ENCODE data around the gene AMMECR1. TPM values are rescaled to one million over a fixed set of nuclear protein-coding genes. Genes with fewer than 3 reads are reported as not detected.

AMMECR1 gene
- total RNA-seq, 4 donors from 2014 or later = 7.1 to 15.3 (median 11.0) TPM

- DNase-seq (ENCODE audit: low spot score in 2 of 2) = no peak
- TF ChIP-seq POLR2A (IDR thresholded peaks at IDR 0.05) (no peak), CTCF (IDR thresholded peaks at IDR 0.05) (no peak)
- no peak overlapping the region for H3K4me3 ChIP-seq (ENCODE audit: low read depth, poor library complexity, severe bottlenecking)
- intact Hi-C loops (cut with DNase I; ENCODE audit: low total_unique reads) = no loop called here
- WGBS, 2 donors = 67 to 81% methylated on average over 2 of the region's 2 CpGs
These were observed 136.3 kb downstream of the AMMECR1 start for GRCh38 chrX:110181459-110182137.

- H3K4me3 ChIP-seq (ENCODE audit: low read depth, poor library complexity, severe bottlenecking) = no peak overlapping the region
- intact Hi-C loops (cut with DNase I; ENCODE audit: low total_unique reads) = no loop called here
- no peak for DNase-seq (ENCODE audit: low spot score in 2 of 2)
- 39 to 53% methylated on average over 6 of the region's 6 CpGs for WGBS, 2 donors
- TF ChIP-seq POLR2A (IDR thresholded peaks at IDR 0.05) (no peak), CTCF (IDR thresholded peaks at IDR 0.05) (no peak)
These were observed 137.0 kb downstream of the AMMECR1 start for GRCh38 chrX:110180928-110181310.

DNA sequence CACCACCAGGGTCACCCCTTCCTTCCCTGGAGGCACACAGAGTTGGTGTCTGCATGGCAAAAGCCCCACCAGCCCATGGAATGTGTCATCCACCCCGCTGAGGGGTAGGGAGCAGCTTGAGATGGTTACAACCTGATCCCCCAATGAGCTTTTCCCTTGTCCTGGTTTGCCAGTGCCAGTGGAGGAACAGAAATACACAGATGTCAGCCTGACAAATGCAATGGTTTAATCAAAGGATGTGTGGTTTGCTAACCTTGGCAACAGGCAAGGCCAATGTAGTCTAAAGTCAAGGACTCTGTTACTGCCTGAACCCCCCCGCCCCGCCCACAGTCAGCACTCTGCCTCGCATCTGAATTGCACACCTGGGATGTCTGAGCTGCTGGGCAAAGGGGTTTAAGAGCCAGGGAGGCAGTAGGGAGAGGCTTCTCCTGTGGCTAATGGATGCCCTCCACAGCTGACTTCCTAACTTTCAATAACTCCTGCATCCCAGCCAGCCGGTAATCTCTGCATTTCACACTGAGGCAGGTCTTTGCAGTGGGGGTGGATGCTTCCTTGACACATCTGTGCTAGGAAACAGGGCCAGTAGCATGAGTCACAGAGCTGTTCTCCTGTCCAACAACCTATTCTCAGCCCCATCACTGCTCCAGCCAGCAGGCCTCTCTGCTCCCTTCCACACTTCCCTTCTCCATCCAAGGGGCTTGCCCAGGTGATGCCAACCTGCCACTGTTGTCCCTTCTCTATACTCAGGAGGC is 137.5 kb downstream of the AMMECR1 start:
- no peak overlapping the region for H3K4me3 ChIP-seq (ENCODE audit: low read depth, poor library complexity, severe bottlenecking)
- TF ChIP-seq CTCF (IDR thresholded peaks at IDR 0.05) = no peak
- TF ChIP-seq POLR2A (IDR thresholded peaks at IDR 0.05) = no peak
- intact Hi-C loops (cut with DNase I; ENCODE audit: low total_unique reads) = no loop called here
- no peak for DNase-seq (ENCODE audit: low spot score in 2 of 2)
- 50 to 71% methylated on average over 4 to 5 of the region's 5 CpGs for WGBS, 2 donors

DNA sequence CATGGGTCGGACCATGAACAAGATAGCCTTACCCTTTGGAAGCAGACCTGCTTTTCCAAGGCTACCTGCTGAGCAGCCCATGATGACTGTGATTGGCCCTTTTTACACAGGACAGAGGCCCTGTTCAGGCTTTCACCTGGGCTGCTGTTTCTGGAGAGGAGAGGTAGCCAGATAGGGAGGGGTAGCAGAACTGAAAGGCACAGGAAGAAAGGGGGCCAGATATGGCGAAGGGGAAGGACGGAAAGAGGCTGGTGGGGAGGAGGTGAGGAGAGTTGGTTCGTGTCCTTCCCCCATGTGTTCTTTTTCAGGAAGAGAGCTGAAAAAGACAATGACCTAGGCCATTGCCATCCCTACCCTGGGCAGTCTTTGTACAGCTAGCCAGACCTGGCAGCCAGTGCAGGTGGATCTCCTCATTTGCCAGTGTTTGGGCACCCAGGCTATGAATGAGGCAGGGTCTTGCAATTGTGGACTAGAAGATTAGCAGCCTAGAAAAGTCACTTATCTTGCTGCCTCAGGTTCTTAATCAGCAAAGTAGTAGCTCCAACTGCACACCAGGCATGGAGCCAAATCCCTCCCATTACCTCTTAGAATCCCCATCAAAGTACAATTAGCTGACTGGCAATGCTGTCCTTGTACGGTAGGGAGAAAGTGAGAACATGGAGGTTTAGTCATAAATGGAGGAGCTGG is 139.6 kb downstream of the AMMECR1 start:
- intact Hi-C loops (cut with DNase I; ENCODE audit: low total_unique reads) = no loop called here
- 85 to 88% methylated on average over 5 of the region's 5 CpGs for whole genome bisulfite sequencing, 2 donors

DNA sequence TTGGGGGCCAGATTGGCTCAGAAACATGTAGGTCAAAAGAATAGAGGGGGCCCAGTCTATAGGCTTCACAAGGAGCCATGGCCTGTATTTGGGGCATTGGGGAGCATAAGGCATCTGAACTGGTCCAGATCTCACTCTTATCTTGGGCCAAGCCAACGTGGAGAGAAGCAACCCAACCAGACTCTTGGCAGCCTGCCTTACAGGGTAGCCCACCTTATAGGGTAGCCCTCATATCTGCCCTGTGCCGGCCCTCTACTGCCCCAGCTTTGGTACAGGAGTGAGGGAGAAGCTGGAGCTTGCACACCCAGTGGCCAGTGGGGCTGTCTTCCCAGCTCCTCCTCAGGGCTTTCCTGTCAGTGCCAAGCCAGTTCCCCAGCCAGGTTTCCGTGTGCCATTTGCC is 142.2 kb downstream of the AMMECR1 start:
- intact Hi-C loops (cut with DNase I; ENCODE audit: low total_unique reads) = no loop called here
- no peak for TF ChIP-seq CTCF (IDR thresholded peaks at IDR 0.05)
- no peak for TF ChIP-seq POLR2A (IDR thresholded peaks at IDR 0.05)
- 58 to 60% methylated on average over 1 to 3 of the region's 3 CpGs for WGBS, 2 donors
- no peak for DNase-seq (ENCODE audit: low spot score in 2 of 2)
- no peak overlapping the region for H3K4me3 ChIP-seq (ENCODE audit: low read depth, poor library complexity, severe bottlenecking)

More for the DNA sequence above, 139.6 kb downstream of the AMMECR1 start:
- H3K4me3 ChIP-seq (ENCODE audit: low read depth, poor library complexity, severe bottlenecking) = no peak overlapping the region
- DNase-seq (ENCODE audit: low spot score in 2 of 2) = no peak
- TF ChIP-seq POLR2A (IDR thresholded peaks at IDR 0.05) (no peak), CTCF (IDR thresholded peaks at IDR 0.05) (no peak)
